Thoracic aorta (tissue), 2 donors: ENCODE measurements around the gene SPC24. TPM values are rescaled to one million over a fixed set of nuclear protein-coding genes. Genes with fewer than 3 reads are reported as not detected.
A peak's percentile ranks its signal among the peaks of the same experiment; 100 is the strongest.

Source experiments
- ATAC-seq: fragments of 150-250 bp; one replicate; pipeline ENCODE4 v1.8.0; 2017; ENCODE audit warnings: low read depth; ENCODE audit not compliant: insufficient number of reproducible peaks, low FRiP score
- DNase-seq: peaks from one replicate; pipeline ENCODE4 v3.0.0-alpha.2; 2020; ENCODE audit warnings: low spot score
- H3K27ac ChIP-seq, 2 donors: fragments of 200-600 bp; sonication (generic); 1 replicate in 1 of 2; 2 replicates in 1 of 2; pipeline ENCODE4 v1.5.1; 2016; ENCODE audit warnings: mild to moderate bottlenecking in 2 of 2, moderate library complexity in 2 of 2
- H3K27me3 ChIP-seq: fragments of 200-600 bp; sonication (generic); replicated peaks from 2 replicates; pipeline ENCODE4 v1.6.0; 2016; ENCODE audit warnings: mild to moderate bottlenecking; ENCODE audit not compliant: insufficient read depth
- H3K36me3 ChIP-seq: fragments of 200-600 bp; sonication (generic); one replicate; pipeline ENCODE4 v1.5.1; 2016
- H3K4me1 ChIP-seq, 2 donors: fragments of 200-600 bp; sonication (generic); 1 replicate in 1 of 2; 2 replicates in 1 of 2; pipeline versions ENCODE4 v1.5.1 to v1.6.0; 2016; ENCODE audit warnings: low read depth in 2 of 2, mild to moderate bottlenecking in 1 of 2; ENCODE audit not compliant: control insufficient read depth in 1 of 2
- H3K4me3 ChIP-seq: fragments of 200-600 bp; sonication (generic); 2 replicates; pipeline ENCODE4 v1.5.1; 2016; ENCODE audit warnings: mild to moderate bottlenecking
- H3K9me3 ChIP-seq: fragments of 200-600 bp; sonication (generic); 2 replicates; pipeline ENCODE4 v1.5.1; 2016
- total RNA-seq, 2 donors: library from RNA; depleted of rRNA; stranded (reverse); fragments of >200 nt; gene quantifications; one replicate each; pipeline versions ENCODE4 v1.1.0 to v1.2.3, GENCODE V29; 2016
- TF ChIP-seq, protein P1 (sequence below): fragments of 200-600 bp; sonication (generic); IDR thresholded peaks from one replicate; pipeline ENCODE4 v1.5.1; 2019; ENCODE audit warnings: antibody characterized with exemption

Gene SPC24
- total RNA-seq, 2 donors from 2014 or later, result 2.4 to 4.7 TPM

DNA sequence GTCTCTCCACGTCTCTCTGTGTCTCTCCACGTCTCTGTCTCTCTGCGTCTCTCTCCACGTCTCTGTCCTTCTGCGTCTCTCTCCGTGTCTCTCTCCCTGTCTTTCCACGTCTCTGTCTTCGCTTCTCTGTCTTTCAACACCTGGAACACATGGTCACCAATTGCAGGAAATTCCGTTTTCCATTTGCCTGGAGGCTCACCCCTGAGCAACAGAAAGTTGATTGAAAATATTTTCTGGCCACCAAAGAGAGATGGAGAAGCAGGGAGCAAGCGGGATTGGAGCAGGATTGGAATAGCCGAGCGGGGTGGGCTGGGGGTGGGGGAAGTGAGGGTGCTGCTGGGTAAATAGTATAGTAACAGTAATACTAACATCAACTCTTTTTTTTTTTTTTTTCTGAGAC lies 40.1 kb upstream of the SPC24 start:
- Histone ChIP-seq H3K27ac (peak overlapping the region; percentile 95 to 99), H3K4me3 (peak overlapping the region; percentile 99), H3K4me1 (peaks cover 32 to 67% of the 10 kb centered on the region in 2 donors), H3K36me3 (peaks cover 22% of the 10 kb centered on the region), H3K27me3 (no peaks in the 10 kb centered on the region), H3K9me3 (no peaks in the 10 kb centered on the region)
- TF ChIP-seq, protein P1, sequence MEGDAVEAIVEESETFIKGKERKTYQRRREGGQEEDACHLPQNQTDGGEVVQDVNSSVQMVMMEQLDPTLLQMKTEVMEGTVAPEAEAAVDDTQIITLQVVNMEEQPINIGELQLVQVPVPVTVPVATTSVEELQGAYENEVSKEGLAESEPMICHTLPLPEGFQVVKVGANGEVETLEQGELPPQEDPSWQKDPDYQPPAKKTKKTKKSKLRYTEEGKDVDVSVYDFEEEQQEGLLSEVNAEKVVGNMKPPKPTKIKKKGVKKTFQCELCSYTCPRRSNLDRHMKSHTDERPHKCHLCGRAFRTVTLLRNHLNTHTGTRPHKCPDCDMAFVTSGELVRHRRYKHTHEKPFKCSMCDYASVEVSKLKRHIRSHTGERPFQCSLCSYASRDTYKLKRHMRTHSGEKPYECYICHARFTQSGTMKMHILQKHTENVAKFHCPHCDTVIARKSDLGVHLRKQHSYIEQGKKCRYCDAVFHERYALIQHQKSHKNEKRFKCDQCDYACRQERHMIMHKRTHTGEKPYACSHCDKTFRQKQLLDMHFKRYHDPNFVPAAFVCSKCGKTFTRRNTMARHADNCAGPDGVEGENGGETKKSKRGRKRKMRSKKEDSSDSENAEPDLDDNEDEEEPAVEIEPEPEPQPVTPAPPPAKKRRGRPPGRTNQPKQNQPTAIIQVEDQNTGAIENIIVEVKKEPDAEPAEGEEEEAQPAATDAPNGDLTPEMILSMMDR, result no peak
- DNase-seq (no peak), ATAC-seq (no peak)

DNA sequence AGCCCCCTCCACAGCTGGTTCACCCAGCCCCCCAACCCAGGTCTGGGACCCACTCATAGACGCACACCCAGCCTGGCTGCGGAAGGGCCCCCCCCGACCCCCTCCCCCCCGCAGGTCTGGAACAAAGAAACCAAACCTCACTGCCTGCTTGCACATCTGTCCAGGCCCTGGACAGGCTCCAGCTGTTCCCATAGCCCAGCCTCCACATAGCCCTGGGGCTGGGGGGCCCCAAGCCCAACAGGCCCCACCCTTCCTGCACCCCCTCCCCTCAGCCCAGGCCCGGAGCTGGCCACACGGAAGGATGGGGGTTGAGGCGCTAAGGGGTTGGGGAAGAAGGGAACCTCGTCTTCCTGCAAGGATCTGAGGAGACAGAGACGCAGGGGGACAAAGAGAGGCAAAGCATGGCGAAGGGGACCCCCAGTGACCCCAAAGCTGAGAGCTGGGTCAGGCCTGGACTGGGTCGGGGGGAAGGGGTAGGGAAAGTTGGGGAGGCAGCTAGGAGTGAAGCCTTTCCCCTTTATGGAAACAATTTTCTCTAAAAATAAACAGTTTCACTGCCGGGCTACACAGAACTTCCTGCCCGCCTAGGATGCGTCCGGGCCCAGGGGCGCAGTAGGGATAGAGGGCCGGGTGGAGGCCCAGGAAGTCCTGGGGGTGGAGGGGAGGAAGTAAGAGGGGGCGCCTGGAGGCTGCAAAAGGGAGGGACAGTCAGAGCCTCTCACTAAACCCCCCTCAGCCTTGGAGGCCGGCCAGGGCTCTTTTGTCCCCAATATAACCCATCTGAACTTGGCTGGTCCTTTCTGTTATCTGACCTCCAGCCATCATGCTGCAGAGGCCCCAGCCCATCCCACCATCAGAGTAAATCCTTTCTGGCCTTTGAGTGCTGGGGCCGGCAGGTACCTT lies 39.3 kb upstream of the SPC24 start:
- ATAC-seq (no peak), DNase-seq (no peak)
- H3K4me1 ChIP-seq, result peaks cover 40 to 75% of the 10 kb centered on the region in 2 donors
- peaks cover 22% of the 10 kb centered on the region for H3K36me3 ChIP-seq
- peak overlapping the region; percentile 99 for H3K4me3 ChIP-seq
- no peaks in the 10 kb centered on the region for H3K27me3 ChIP-seq
- H3K27ac ChIP-seq, result peak overlapping the region; percentile 95 to 99
- TF ChIP-seq, protein P1, result no peak
- H3K9me3 ChIP-seq, result no peaks in the 10 kb centered on the region

DNA sequence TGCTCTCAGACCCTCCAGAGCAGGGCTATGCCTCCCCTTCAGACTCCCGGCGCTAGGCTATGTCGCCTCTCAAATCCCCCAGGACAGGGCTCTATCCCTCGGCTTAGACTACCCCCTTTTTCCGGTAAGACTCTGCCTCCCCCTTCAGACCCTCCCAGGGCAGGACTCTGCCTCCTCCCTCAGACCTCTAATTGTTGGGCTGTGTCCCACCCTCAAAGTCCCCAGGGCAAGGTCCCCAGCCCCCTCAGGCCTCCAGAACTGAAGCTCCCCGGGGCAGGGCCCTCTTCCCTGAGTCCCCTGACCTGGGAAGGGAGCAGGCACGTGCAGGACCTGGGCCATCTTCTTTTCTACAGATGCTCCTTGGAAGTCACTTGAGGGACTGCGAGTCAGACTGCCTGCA lies 38.6 kb upstream of the SPC24 start:
- H3K27ac ChIP-seq, result peak overlapping the region; percentile 95 to 99
- DNase-seq (no peak), ATAC-seq (no peak)
- no peaks in the 10 kb centered on the region for H3K9me3 ChIP-seq
- no peaks in the 10 kb centered on the region for H3K27me3 ChIP-seq
- peaks cover 22% of the 10 kb centered on the region for H3K36me3 ChIP-seq
- H3K4me3 ChIP-seq, result peak overlapping the region; percentile 99
- H3K4me1 ChIP-seq, result peaks cover 44 to 78% of the 10 kb centered on the region in 2 donors
- TF ChIP-seq, protein P1, result no peak

DNA sequence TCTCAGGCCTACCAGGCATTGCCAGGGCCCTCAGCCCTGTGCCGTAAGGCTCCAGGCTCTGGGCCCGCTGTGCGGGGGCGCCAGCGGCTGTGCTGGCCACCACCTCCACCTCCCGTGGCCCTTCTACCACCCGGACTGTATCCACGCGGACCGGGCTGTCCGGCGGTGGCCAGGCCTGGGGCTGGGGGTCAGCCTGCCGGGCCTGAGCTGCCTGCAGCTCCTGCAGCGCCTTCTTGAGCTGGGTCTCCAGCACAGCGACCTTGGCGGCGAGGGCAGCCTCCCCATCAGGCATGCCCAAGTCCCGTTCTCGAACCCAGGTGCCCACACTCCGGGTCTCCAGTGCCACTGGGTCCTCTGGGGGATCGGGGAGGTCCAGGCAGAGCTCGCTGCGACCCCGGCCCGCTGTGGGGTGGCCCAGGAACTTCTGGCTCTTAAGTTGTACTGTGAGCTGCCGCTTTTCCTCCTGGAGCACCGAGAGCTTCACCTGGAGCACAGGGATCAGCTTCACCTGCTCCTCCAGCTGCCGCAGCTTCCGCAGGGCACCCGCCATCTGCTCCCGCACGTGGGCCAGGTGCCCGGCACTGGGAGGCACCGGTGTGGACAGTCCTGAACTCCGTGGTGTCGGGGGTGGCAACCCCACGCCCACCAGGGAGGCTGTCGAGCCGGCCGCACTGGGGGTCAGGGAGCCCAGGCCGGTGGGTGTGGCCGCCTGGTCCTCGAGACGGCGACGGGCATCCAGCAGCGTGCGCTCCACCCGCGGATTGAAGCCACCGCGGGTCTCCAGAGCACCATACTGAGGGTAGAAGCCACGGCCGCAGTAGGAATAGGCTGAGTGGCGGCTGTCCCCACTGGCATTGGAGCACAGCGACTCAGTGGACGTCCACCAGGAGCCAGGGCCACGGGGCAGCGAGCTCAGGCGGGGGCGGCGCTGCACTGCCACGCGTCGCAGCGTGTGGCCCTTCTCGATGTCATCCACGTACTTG lies 37.7 kb upstream of the SPC24 start:
- Histone ChIP-seq H3K4me3 (peak overlapping the region; percentile 99), H3K36me3 (peaks cover 22% of the 10 kb centered on the region)

More for the DNA sequence above, 37.7 kb upstream of the SPC24 start:
- no peaks in the 10 kb centered on the region for H3K27me3 ChIP-seq
- DNase-seq, result no peak
- ATAC-seq, result no peak
- H3K27ac ChIP-seq, result peak overlapping the region; percentile 95 to 99
- H3K4me1 ChIP-seq, result peaks cover 47 to 78% of the 10 kb centered on the region in 2 donors
- no peaks in the 10 kb centered on the region for H3K9me3 ChIP-seq
- TF ChIP-seq, protein P1, result no peak
